Liver (tissue), 9 donors: ENCODE data around the gene CELF5. TPM values are rescaled to one million over a fixed set of nuclear protein-coding genes. Genes with fewer than 3 reads are reported as not detected.

Experiments
- DNase-seq: peaks from one replicate; pipeline ENCODE4 v3.0.0-alpha.2; 2017; ENCODE audit warnings: low spot score
- H3K27ac ChIP-seq, 2 donors: one replicate each; pipeline ENCODE4 v1.7.0; 2013; ENCODE audit warnings: inconsistent platforms in 2 of 2, low read length in 2 of 2, control low read depth in 1 of 2, low read depth in 1 of 2, mild to moderate bottlenecking in 1 of 2
- H3K27me3 ChIP-seq, 4 donors: one replicate each; pipeline versions ENCODE4 v1.6.1 to v1.7.0; 2013; ENCODE audit warnings: low read length in 3 of 4, inconsistent platforms in 1 of 4, mild to moderate bottlenecking in 1 of 4, moderate library complexity in 1 of 4; ENCODE audit not compliant: control insufficient read depth in 4 of 4, insufficient read depth in 4 of 4
- H3K36me3 ChIP-seq, 4 donors: one replicate each; pipeline versions ENCODE4 v1.6.1 to v1.7.0; 2013; ENCODE audit warnings: low read length in 3 of 4, mild to moderate bottlenecking in 3 of 4, low read depth in 1 of 4, moderate library complexity in 1 of 4; ENCODE audit not compliant: control insufficient read depth in 4 of 4, insufficient read depth in 3 of 4
- H3K4me1 ChIP-seq, 4 donors: one replicate each; pipeline versions ENCODE4 v1.6.1 to v1.7.0; 2013; ENCODE audit warnings: low read length in 3 of 4, mild to moderate bottlenecking in 3 of 4, moderate library complexity in 1 of 4; ENCODE audit not compliant: control insufficient read depth in 4 of 4, insufficient read depth in 4 of 4
- H3K4me3 ChIP-seq, 3 donors: one replicate each; pipeline versions ENCODE4 v1.6.1 to v1.7.0; 2013; ENCODE audit warnings: low read length in 3 of 3, control low read depth in 1 of 3, low read depth in 1 of 3, mild to moderate bottlenecking in 1 of 3
- H3K9ac ChIP-seq, 2 donors: one replicate each; pipeline ENCODE4 v1.7.0; 2013; ENCODE audit warnings: low read length in 2 of 2, mild to moderate bottlenecking in 2 of 2, moderate library complexity in 2 of 2, control low read depth in 1 of 2, low read depth in 1 of 2
- H3K9me3 ChIP-seq, 4 donors: one replicate each; pipeline versions ENCODE4 v1.6.1 to v1.7.0; 2013; ENCODE audit warnings: low read length in 3 of 4; ENCODE audit not compliant: control insufficient read depth in 4 of 4
- EGR1 ChIP-seq, 2 donors: IDR thresholded peaks; 2 replicates each; pipeline ENCODE4 v1.6.1; 2016 to 2018; ENCODE audit warnings: antibody characterized with exemption in 2 of 2, low read depth in 2 of 2
- FOXA1 ChIP-seq: IDR thresholded peaks from 2 replicates; pipeline ENCODE4 v1.6.1; 2016; ENCODE audit warnings: antibody characterized with exemption
- FOXA2 ChIP-seq: IDR thresholded peaks from 2 replicates; pipeline ENCODE4 v1.6.1; 2016; ENCODE audit warnings: antibody characterized with exemption
- GABPA ChIP-seq, 2 donors: IDR thresholded peaks in 1 of 2; conservative IDR thresholded peaks in 1 of 2; 2 replicates each; pipeline ENCODE4 v1.6.1; 2016; ENCODE audit warnings: antibody characterized with exemption in 2 of 2, mild to moderate bottlenecking in 1 of 2, moderate library complexity in 1 of 2
- HNF4A ChIP-seq, 2 donors: conservative IDR thresholded peaks; 2 replicates each; pipeline ENCODE4 v1.6.1; 2016; ENCODE audit warnings: antibody characterized with exemption in 2 of 2, mild to moderate bottlenecking in 2 of 2
- HNF4G ChIP-seq: IDR thresholded peaks from 2 replicates; pipeline ENCODE4 v1.6.1; 2016; ENCODE audit warnings: antibody characterized with exemption
- JUND ChIP-seq, 2 donors: IDR thresholded peaks; 2 replicates each; pipeline ENCODE4 v1.6.1; 2016; ENCODE audit warnings: antibody characterized with exemption in 2 of 2
- NR2F2 ChIP-seq: IDR thresholded peaks from 2 replicates; pipeline ENCODE4 v1.6.1; 2016; ENCODE audit warnings: antibody characterized with exemption
- RAD21 ChIP-seq, 2 donors: IDR thresholded peaks; 2 replicates each; pipeline ENCODE4 v1.6.1; 2016; ENCODE audit warnings: antibody characterized with exemption in 2 of 2, mild to moderate bottlenecking in 2 of 2
- RXRA ChIP-seq, 2 donors: IDR thresholded peaks; 2 replicates each; pipeline ENCODE4 v1.6.1; 2017 to 2018; ENCODE audit warnings: antibody characterized with exemption in 2 of 2, mild to moderate bottlenecking in 1 of 2
- SP1 ChIP-seq: IDR thresholded peaks from 2 replicates; pipeline ENCODE4 v1.6.1; 2018; ENCODE audit warnings: antibody characterized with exemption, mild to moderate bottlenecking
- TAF1 ChIP-seq: conservative IDR thresholded peaks from 2 replicates; pipeline ENCODE4 v1.6.1; 2016; ENCODE audit warnings: antibody characterized with exemption, mild to moderate bottlenecking
- YY1 ChIP-seq: IDR thresholded peaks from 2 replicates; pipeline ENCODE4 v1.6.1; 2016; ENCODE audit warnings: antibody characterized with exemption, mild to moderate bottlenecking
- WGBS: extraction: QIAGEN DNeasy Blood & Tissue Kit; methylation state at CpG from one replicate; pipeline ENCODE4 v1.1.7; 2013; 5-methylcytosine and 5-hydroxymethylcytosine counted together
- polyA plus RNA-seq, 2 donors: library from polyadenylated mRNA; stranded (reverse) in 1 of 2; unstranded in 1 of 2; fragments of 200-250 nt in 1 of 2; fragments of >200 nt in 1 of 2; fragmentation: Nextera tagmentation in 1 of 2; extraction: Ambion mirVana in 1 of 2; gene quantifications; one replicate each; pipeline versions ENCODE4 v1.2.1 to v1.2.3, GENCODE V29; 2013 to 2015
- total RNA-seq, 2 donors: library from RNA; depleted of rRNA; stranded (reverse); fragments of >200 nt; gene quantifications; one replicate each; pipeline ENCODE4 v1.2.3, GENCODE V29; 2014
- TF ChIP-seq, protein P1 (sequence below): IDR thresholded peaks from 2 replicates; pipeline ENCODE4 v1.6.1; 2016; ENCODE audit warnings: antibody characterized with exemption
- TF ChIP-seq, protein P2 (sequence below): IDR thresholded peaks from 2 replicates; pipeline ENCODE4 v1.6.1; 2016; ENCODE audit warnings: antibody characterized with exemption
- TF ChIP-seq, protein P3 (sequence below): IDR thresholded peaks from 2 replicates; pipeline ENCODE4 v1.6.1; 2016; ENCODE audit warnings: antibody characterized with exemption
- TF ChIP-seq, protein P4 (sequence below): IDR thresholded peaks from 2 replicates; pipeline ENCODE4 v1.6.1; 2016; ENCODE audit warnings: antibody characterized with exemption, mild to moderate bottlenecking
- TF ChIP-seq, protein P5 (sequence below): fragments of 150-350 bp; IDR thresholded peaks from 2 replicates; pipeline ENCODE4 v1.5.1; 2017; ENCODE audit warnings: improper control_type of control experiment, low read depth, low read length; ENCODE audit not compliant: missing input control
- donor health status: healthy.
- donor health status: healthy.
- donor health status: healthy.
- donor health status: healthy.
- donor health status: healthy.

Gene CELF5
- total and polyA plus RNA-seq, 4 donors = 0.06 to 0.50 (median 0.26) TPM

DNA sequence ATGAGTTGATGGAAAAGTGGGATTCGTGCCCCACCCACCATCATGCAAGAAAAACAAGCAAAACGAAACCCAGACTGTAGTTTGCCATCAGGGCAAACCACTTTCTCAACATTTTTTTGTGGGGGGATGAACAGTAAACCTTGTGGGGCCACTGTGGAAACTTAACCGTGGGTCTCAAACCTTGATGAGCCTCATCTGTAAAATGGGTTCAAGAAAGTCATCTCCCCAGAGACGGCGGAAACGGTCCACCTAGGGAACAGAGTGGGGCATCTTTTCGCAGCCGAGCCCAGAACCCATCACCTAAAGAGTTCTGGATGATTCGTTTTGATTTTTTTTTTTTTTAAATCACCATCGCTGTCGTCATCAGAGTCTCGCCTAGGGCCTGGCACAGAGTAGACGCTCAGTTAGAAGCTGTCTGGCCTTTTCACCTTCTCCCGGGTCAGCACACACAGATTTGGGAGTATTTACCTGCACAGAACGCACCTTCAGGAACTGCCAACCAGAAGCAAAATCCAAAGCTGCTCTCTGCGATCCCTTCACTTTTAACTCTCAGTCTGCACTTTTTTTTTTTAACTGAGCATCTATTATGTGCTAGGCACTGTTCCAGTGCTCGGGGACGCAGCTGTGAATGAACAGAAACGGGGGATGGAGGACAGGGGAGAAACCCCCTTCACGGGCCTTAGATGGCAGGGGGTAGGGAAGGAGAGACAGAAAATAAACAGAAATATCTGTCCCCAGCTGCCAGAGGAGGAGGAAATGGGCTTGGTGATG is 69.8 kb downstream of the CELF5 start (continued):
- TF ChIP-seq, protein P1, sequence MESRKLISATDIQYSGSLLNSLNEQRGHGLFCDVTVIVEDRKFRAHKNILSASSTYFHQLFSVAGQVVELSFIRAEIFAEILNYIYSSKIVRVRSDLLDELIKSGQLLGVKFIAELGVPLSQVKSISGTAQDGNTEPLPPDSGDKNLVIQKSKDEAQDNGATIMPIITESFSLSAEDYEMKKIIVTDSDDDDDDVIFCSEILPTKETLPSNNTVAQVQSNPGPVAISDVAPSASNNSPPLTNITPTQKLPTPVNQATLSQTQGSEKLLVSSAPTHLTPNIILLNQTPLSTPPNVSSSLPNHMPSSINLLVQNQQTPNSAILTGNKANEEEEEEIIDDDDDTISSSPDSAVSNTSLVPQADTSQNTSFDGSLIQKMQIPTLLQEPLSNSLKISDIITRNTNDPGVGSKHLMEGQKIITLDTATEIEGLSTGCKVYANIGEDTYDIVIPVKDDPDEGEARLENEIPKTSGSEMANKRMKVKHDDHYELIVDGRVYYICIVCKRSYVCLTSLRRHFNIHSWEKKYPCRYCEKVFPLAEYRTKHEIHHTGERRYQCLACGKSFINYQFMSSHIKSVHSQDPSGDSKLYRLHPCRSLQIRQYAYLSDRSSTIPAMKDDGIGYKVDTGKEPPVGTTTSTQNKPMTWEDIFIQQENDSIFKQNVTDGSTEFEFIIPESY = no peak
- TF ChIP-seq EGR1 (IDR thresholded peaks at IDR 0.05; ENCODE audit: low read depth in 2 of 2) (no peak), JUND (IDR thresholded peaks at IDR 0.05) (no peak)

DNA sequence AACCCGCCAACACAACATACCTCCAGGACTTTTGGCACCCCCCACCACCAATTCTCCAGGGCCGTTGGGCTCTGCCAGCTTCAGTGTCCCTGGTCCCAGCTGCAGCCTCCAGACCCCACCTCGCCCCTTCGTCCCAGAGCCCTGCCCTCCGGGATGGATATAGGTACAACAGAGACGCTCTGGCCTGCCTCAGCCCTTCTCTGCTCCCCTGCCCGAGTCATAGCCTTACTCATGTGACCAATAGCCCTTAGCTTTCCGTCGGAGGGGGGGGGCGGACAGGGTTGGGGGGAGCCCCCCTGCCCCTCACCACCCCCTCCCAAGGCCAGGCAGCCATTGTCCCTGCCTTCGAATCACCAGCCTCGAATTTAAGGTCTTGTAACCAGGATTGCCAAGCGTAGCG is 71.1 kb downstream of the CELF5 start:
- Histone ChIP-seq H3K9ac (no peak overlapping the region), H3K27me3 (no peaks in the 10 kb centered on the region), H3K27ac (no peak overlapping the region), H3K9me3 (no peaks in the 10 kb centered on the region), H3K4me1 (peaks cover 7 to 21% (median 13%) of the 10 kb centered on the region in 4 donors), H3K4me3 (no peak overlapping the region), H3K36me3 (no peaks in the 10 kb centered on the region)
- WGBS = 68% methylated on average over 14 of the region's 14 CpGs
- no peak for DNase-seq
- TF ChIP-seq EGR1 (IDR thresholded peaks at IDR 0.05; ENCODE audit: low read depth in 2 of 2) = no peak
- no peak for TF ChIP-seq SP1
- TF ChIP-seq TAF1 = no peak
- TF ChIP-seq, protein P2, sequence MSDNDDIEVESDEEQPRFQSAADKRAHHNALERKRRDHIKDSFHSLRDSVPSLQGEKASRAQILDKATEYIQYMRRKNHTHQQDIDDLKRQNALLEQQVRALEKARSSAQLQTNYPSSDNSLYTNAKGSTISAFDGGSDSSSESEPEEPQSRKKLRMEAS = no peak
- TF ChIP-seq YY1 = no peak
- no peak for TF ChIP-seq GABPA (IDR thresholded peaks at IDR 0.05 in 1 of 2, conservative IDR thresholded peaks at IDR 0.05 in 1 of 2)
- TF ChIP-seq HNF4G = no peak
- TF ChIP-seq, protein P3, sequence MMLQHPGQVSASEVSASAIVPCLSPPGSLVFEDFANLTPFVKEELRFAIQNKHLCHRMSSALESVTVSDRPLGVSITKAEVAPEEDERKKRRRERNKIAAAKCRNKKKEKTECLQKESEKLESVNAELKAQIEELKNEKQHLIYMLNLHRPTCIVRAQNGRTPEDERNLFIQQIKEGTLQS = no peak
- TF ChIP-seq, protein P1 = no peak
- TF ChIP-seq RXRA (IDR thresholded peaks at IDR 0.05) = no peak
- TF ChIP-seq NR2F2 = no peak
- no peak for TF ChIP-seq RAD21 (IDR thresholded peaks at IDR 0.05)
- TF ChIP-seq, protein P4, sequence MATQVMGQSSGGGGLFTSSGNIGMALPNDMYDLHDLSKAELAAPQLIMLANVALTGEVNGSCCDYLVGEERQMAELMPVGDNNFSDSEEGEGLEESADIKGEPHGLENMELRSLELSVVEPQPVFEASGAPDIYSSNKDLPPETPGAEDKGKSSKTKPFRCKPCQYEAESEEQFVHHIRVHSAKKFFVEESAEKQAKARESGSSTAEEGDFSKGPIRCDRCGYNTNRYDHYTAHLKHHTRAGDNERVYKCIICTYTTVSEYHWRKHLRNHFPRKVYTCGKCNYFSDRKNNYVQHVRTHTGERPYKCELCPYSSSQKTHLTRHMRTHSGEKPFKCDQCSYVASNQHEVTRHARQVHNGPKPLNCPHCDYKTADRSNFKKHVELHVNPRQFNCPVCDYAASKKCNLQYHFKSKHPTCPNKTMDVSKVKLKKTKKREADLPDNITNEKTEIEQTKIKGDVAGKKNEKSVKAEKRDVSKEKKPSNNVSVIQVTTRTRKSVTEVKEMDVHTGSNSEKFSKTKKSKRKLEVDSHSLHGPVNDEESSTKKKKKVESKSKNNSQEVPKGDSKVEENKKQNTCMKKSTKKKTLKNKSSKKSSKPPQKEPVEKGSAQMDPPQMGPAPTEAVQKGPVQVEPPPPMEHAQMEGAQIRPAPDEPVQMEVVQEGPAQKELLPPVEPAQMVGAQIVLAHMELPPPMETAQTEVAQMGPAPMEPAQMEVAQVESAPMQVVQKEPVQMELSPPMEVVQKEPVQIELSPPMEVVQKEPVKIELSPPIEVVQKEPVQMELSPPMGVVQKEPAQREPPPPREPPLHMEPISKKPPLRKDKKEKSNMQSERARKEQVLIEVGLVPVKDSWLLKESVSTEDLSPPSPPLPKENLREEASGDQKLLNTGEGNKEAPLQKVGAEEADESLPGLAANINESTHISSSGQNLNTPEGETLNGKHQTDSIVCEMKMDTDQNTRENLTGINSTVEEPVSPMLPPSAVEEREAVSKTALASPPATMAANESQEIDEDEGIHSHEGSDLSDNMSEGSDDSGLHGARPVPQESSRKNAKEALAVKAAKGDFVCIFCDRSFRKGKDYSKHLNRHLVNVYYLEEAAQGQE = no peak
- TF ChIP-seq, protein P5, sequence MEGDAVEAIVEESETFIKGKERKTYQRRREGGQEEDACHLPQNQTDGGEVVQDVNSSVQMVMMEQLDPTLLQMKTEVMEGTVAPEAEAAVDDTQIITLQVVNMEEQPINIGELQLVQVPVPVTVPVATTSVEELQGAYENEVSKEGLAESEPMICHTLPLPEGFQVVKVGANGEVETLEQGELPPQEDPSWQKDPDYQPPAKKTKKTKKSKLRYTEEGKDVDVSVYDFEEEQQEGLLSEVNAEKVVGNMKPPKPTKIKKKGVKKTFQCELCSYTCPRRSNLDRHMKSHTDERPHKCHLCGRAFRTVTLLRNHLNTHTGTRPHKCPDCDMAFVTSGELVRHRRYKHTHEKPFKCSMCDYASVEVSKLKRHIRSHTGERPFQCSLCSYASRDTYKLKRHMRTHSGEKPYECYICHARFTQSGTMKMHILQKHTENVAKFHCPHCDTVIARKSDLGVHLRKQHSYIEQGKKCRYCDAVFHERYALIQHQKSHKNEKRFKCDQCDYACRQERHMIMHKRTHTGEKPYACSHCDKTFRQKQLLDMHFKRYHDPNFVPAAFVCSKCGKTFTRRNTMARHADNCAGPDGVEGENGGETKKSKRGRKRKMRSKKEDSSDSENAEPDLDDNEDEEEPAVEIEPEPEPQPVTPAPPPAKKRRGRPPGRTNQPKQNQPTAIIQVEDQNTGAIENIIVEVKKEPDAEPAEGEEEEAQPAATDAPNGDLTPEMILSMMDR = no peak
- TF ChIP-seq FOXA1 = no peak
- TF ChIP-seq HNF4A (conservative IDR thresholded peaks at IDR 0.05) = no peak
- no peak for TF ChIP-seq FOXA2
